Endothelial cell (in vitro differentiated cells): ENCODE results near the gene SLC7A11. TPM values are rescaled to one million over a fixed set of nuclear protein-coding genes. Genes with fewer than 3 reads are reported as not detected.

Source experiments
- DNase-seq: peaks from one replicate; pipeline ENCODE4 v3.0.0; 2021; ENCODE audit warnings: low spot score
- H3K27ac Mint-ChIP-seq: one replicate; pipeline ENCODE4 v1.8.0; 2021; ENCODE audit warnings: mixed read lengths, inconsistent platforms; ENCODE audit not compliant: unreplicated experiment
- H3K27me3 Mint-ChIP-seq: one replicate; pipeline ENCODE4 v1.8.0; 2021; ENCODE audit warnings: mild to moderate bottlenecking, moderate library complexity, mixed read lengths, inconsistent platforms; ENCODE audit not compliant: unreplicated experiment
- H3K36me3 Mint-ChIP-seq: one replicate; pipeline ENCODE4 v1.8.0; 2021; ENCODE audit warnings: mild to moderate bottlenecking, low read depth, mixed read lengths, inconsistent platforms; ENCODE audit not compliant: unreplicated experiment
- H3K4me1 Mint-ChIP-seq: one replicate; pipeline ENCODE4 v1.8.0; 2021; ENCODE audit warnings: mild to moderate bottlenecking, mixed read lengths, inconsistent platforms; ENCODE audit not compliant: unreplicated experiment
- H3K4me3 Mint-ChIP-seq: one replicate; pipeline ENCODE4 v1.8.0; 2021; ENCODE audit warnings: mild to moderate bottlenecking, mixed read lengths, inconsistent platforms; ENCODE audit not compliant: unreplicated experiment
- H3K9me3 Mint-ChIP-seq: one replicate; pipeline ENCODE4 v1.8.0; 2021; ENCODE audit warnings: mixed read lengths, inconsistent platforms; ENCODE audit not compliant: unreplicated experiment
- CTCF ChIP-seq: fragments of 200-600 bp; sonication (generic); IDR thresholded peaks from one replicate; pipeline ENCODE4 v1.5.0; 2021; ENCODE audit warnings: antibody characterized with exemption; ENCODE audit not compliant: unreplicated experiment
- total RNA-seq: library from RNA; stranded (reverse); fragmentation: NEBNext Ultra II Directional; extraction: Animal tissue kit (Norgen Biotek cat#: 25700); gene quantifications from one replicate; pipeline ENCODE4 v1.2.1, GENCODE V29; 2021; ENCODE audit not compliant: unreplicated experiment

Gene SLC7A11
- total RNA-seq, 1 donor from 2014 or later = 5.1 TPM

- DNase-seq = no peak
- Mint-ChIP-seq H3K27me3 (no peaks in the 10 kb centered on the region), H3K27ac (no peak overlapping the region), H3K4me3 (no peak overlapping the region), H3K36me3 (no peaks in the 10 kb centered on the region), H3K4me1 (peaks cover 2% of the 10 kb centered on the region), H3K9me3 (no peaks in the 10 kb centered on the region)
- TF ChIP-seq CTCF = no peak
Observed at GRCh38 chr4:138234248-138234647, 7.9 kb downstream of the SLC7A11 start.

GRCh38 chr4:138233313-138234034 is 8.7 kb downstream of the SLC7A11 start:
- no peak for TF ChIP-seq CTCF
- no peak for DNase-seq
- Mint-ChIP-seq H3K4me3 (no peak overlapping the region), H3K27me3 (no peaks in the 10 kb centered on the region), H3K27ac (no peak overlapping the region), H3K9me3 (no peaks in the 10 kb centered on the region), H3K36me3 (no peaks in the 10 kb centered on the region), H3K4me1 (peaks cover 2% of the 10 kb centered on the region)

GRCh38 chr4:138232364-138232763 is 9.8 kb downstream of the SLC7A11 start:
- no peak for DNase-seq
- no peak for TF ChIP-seq CTCF
- Mint-ChIP-seq H3K36me3 (no peaks in the 10 kb centered on the region), H3K27me3 (no peaks in the 10 kb centered on the region), H3K27ac (no peak overlapping the region), H3K4me1 (peaks cover 6% of the 10 kb centered on the region), H3K4me3 (no peak overlapping the region), H3K9me3 (no peaks in the 10 kb centered on the region)

GRCh38 chr4:138230048-138230447 is 12.1 kb downstream of the SLC7A11 start:
- Mint-ChIP-seq H3K9me3 (no peaks in the 10 kb centered on the region), H3K27me3 (no peaks in the 10 kb centered on the region), H3K36me3 (no peaks in the 10 kb centered on the region), H3K27ac (no peak overlapping the region), H3K4me3 (no peak overlapping the region), H3K4me1 (peaks cover 17% of the 10 kb centered on the region)
- TF ChIP-seq CTCF = no peak
- no peak for DNase-seq

- Mint-ChIP-seq H3K9me3 (no peaks in the 10 kb centered on the region), H3K4me3 (no peak overlapping the region), H3K27ac (no peak overlapping the region), H3K36me3 (no peaks in the 10 kb centered on the region), H3K4me1 (peaks cover 15% of the 10 kb centered on the region), H3K27me3 (no peaks in the 10 kb centered on the region)
- no peak for DNase-seq
- TF ChIP-seq CTCF = no peak
Observed at GRCh38 chr4:138229160-138229559, 13.0 kb downstream of the SLC7A11 start.
